Osteoblast (primary cell): ENCODE data around the gene GGACT. TPM values are rescaled to one million over a fixed set of nuclear protein-coding genes. Genes with fewer than 3 reads are reported as not detected.
A peak's percentile ranks its signal among the peaks of the same experiment; 100 is the strongest.

Source experiments
- DNase-seq: peaks from one replicate; pipeline ENCODE4 v3.0.0; 2011; ENCODE audit warnings: low spot score, mixed read lengths; ENCODE audit not compliant: insufficient read length; ENCODE audit errors: missing footprints
- H2AFZ ChIP-seq: 2 replicates; pipeline ENCODE4 v1.6.0; 2011; ENCODE audit warnings: mild to moderate bottlenecking, low read length
- H3K27ac ChIP-seq: 2 replicates; pipeline ENCODE4 v1.5.1; 2011; ENCODE audit warnings: mild to moderate bottlenecking, low read depth, low read length, moderate library complexity
- H3K27me3 ChIP-seq: 2 replicates; pipeline ENCODE4 v1.6.0; 2012; ENCODE audit warnings: mild to moderate bottlenecking, control low read depth, inconsistent platforms, low read length, moderate library complexity; ENCODE audit not compliant: insufficient read depth
- H3K36me3 ChIP-seq: 2 replicates; pipeline ENCODE4 v1.5.1; 2011; ENCODE audit warnings: mild to moderate bottlenecking, low read length, control low read depth, moderate library complexity; ENCODE audit not compliant: insufficient read depth
- H3K4me1 ChIP-seq: 2 replicates; pipeline ENCODE4 v1.5.1; 2011; ENCODE audit warnings: mild to moderate bottlenecking, low read length, control low read depth, moderate library complexity; ENCODE audit not compliant: insufficient read depth
- H3K4me2 ChIP-seq: 2 replicates; pipeline ENCODE4 v1.6.0; 2011; ENCODE audit warnings: mild to moderate bottlenecking, low read length; ENCODE audit not compliant: insufficient read depth
- H3K4me3 ChIP-seq: fragments of 200-600 bp; sonication (generic); 3 replicates; pipeline ENCODE4 v1.5.1; 2012; ENCODE audit warnings: mild to moderate bottlenecking, low read length, inconsistent platforms; ENCODE audit not compliant: insufficient read depth
- H3K79me2 ChIP-seq: 2 replicates; pipeline ENCODE4 v1.6.0; 2012; ENCODE audit warnings: mild to moderate bottlenecking, low read length, control low read depth, inconsistent platforms; ENCODE audit not compliant: insufficient read depth
- H3K9me3 ChIP-seq: 2 replicates; pipeline ENCODE4 v1.5.1; 2011; ENCODE audit warnings: low read depth, low read length, control low read depth
- H4K20me1 ChIP-seq: 2 replicates; pipeline ENCODE4 v1.6.0; 2012; ENCODE audit warnings: mild to moderate bottlenecking, low read length, control low read depth; ENCODE audit not compliant: insufficient read depth
- total RNA-seq: library from RNA; depleted of rRNA; stranded (reverse); fragments of >200 nt; gene quantifications from 2 replicates; pipeline ENCODE4 v1.2.3, GENCODE V29; 2012
- TF ChIP-seq, protein P1 (sequence below): IDR thresholded peaks from 2 replicates; pipeline ENCODE4 v1.5.1; 2011; ENCODE audit warnings: mild to moderate bottlenecking, low read depth, low read length, moderate library complexity; ENCODE audit errors: extremely low read depth

Gene GGACT
- total RNA-seq, 1 donor = 7.6 TPM

DNA sequence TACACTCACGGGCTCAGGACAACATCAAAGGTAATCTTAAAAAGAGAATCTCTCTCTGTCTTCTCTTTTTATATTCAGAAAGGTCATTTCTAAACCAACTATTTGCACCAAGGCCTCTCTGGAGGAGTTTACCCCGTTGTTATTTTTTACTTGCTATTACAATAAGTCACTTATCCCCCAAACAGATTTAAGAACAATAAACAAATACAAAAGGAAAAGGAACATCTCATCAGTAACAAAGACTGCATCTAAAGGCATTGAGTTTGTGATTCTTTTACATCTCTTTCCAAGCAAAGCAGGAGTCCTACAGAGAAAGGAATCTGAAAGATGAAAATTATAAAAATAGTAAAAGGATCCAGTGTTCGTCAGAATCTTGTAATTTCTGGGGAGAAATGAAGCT is 75.4 kb downstream of the GGACT start:
- Histone ChIP-seq H4K20me1 (no peaks in the 10 kb centered on the region), H3K27me3 (no peaks in the 10 kb centered on the region), H3K79me2 (no peaks in the 10 kb centered on the region), H3K36me3 (no peaks in the 10 kb centered on the region), H3K27ac (no peak overlapping the region), H2AFZ (no peak overlapping the region), H3K4me2 (no peak overlapping the region), H3K4me1 (peaks cover 9% of the 10 kb centered on the region), H3K4me3 (no peak overlapping the region), H3K9me3 (no peaks in the 10 kb centered on the region)
- no peak for DNase-seq
- TF ChIP-seq, protein P1, sequence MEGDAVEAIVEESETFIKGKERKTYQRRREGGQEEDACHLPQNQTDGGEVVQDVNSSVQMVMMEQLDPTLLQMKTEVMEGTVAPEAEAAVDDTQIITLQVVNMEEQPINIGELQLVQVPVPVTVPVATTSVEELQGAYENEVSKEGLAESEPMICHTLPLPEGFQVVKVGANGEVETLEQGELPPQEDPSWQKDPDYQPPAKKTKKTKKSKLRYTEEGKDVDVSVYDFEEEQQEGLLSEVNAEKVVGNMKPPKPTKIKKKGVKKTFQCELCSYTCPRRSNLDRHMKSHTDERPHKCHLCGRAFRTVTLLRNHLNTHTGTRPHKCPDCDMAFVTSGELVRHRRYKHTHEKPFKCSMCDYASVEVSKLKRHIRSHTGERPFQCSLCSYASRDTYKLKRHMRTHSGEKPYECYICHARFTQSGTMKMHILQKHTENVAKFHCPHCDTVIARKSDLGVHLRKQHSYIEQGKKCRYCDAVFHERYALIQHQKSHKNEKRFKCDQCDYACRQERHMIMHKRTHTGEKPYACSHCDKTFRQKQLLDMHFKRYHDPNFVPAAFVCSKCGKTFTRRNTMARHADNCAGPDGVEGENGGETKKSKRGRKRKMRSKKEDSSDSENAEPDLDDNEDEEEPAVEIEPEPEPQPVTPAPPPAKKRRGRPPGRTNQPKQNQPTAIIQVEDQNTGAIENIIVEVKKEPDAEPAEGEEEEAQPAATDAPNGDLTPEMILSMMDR = no peak

DNA sequence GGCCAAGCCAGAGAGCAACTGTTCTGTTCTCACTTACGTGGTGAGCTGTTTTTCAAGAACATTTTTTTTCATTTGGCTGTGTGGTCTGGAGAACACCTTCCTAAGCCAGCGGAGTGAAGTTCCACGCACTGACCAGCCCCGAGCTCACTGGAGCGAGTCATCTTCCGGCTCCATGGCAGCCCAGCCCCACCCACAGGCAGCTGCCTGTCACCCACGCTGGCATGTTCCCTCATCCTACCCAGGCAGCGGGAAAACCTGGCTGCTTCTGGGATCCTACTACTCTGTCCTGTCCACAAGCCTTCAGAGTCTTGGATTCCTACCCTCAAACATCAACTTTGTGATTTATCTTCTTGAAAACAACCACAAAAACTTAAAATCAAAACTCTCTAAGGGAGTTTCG is 76.2 kb downstream of the GGACT start:
- Histone ChIP-seq H2AFZ (no peak overlapping the region), H3K27me3 (no peaks in the 10 kb centered on the region), H3K4me1 (peaks cover 9% of the 10 kb centered on the region), H3K4me2 (no peak overlapping the region), H4K20me1 (no peaks in the 10 kb centered on the region), H3K4me3 (no peak overlapping the region), H3K9me3 (no peaks in the 10 kb centered on the region), H3K79me2 (no peaks in the 10 kb centered on the region), H3K36me3 (no peaks in the 10 kb centered on the region), H3K27ac (no peak overlapping the region)
- TF ChIP-seq, protein P1 = no peak
- peak; percentile 30 for DNase-seq

DNA sequence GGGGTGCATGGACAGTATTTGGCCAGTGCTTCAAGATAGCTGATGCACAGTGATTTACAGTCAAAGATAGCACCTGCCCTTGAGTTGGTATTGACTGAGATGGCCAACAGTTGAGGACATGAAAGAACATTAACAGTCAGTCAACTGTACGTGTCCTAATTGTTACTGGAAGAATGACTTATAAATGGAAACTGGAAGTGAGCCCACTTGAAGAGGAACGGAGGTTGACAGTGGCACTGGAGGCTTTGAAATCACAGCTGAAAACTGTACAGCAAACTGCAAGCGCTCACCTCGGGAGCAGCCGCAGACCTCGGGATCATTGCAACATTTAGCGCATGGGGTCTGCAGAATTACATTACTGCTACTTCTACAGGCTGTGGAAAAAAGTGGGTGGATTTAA is 77.1 kb downstream of the GGACT start:
- TF ChIP-seq, protein P1 = no peak
- H3K27me3 ChIP-seq = no peaks in the 10 kb centered on the region
- H3K79me2 ChIP-seq = no peaks in the 10 kb centered on the region

DNA sequence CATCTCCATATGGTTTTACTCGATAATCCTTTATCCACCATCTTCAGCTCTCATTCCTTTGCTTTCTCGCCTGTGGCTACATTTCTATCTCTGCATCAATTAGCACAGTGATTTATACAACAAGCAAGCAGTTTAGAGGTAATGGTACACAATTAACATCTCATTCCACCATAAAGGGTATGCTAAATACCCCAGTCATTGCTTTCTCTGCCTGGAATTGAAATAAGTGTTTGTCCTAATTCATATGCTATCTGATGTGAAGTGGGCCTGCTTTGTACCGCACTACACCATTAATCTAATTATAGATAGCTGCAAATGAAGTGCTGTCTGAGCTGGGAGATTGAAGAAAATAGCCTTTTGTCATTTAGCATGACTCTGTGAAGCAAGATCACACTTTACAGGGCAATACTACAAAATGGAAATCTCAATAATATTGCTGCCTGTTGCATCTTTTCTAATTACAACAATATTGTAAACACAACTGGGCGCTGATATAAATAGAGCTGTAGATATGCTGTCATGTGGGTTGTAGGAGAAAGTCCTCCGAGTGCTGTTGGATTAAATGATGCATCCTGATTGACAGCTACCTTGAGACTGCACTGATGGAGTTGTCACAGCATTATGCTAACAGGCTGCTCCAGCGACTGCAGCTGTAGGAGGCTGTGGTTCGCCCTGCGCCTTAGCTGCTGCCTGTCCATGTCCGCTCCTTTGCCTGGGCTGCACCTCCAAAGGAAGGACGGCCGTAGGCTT is 78.2 kb downstream of the GGACT start:
- Histone ChIP-seq H3K27ac (no peak overlapping the region), H3K4me1 (peaks cover 9% of the 10 kb centered on the region), H3K4me2 (no peak overlapping the region), H3K4me3 (no peak overlapping the region), H2AFZ (no peak overlapping the region), H3K27me3 (no peaks in the 10 kb centered on the region), H3K9me3 (no peaks in the 10 kb centered on the region), H4K20me1 (no peaks in the 10 kb centered on the region), H3K79me2 (no peaks in the 10 kb centered on the region), H3K36me3 (no peaks in the 10 kb centered on the region)
- DNase-seq = no peak
- TF ChIP-seq, protein P1 = no peak

More for the DNA sequence above, 77.1 kb downstream of the GGACT start:
- no peak overlapping the region for H3K4me2 ChIP-seq
- no peak overlapping the region for H3K4me3 ChIP-seq
- no peak overlapping the region for H3K27ac ChIP-seq
- no peaks in the 10 kb centered on the region for H4K20me1 ChIP-seq
- peaks cover 9% of the 10 kb centered on the region for H3K4me1 ChIP-seq
- no peaks in the 10 kb centered on the region for H3K36me3 ChIP-seq
- no peak overlapping the region for H2AFZ ChIP-seq
- no peaks in the 10 kb centered on the region for H3K9me3 ChIP-seq
- DNase-seq = no peak
